GM12865 (cell line): ENCODE results near the gene NCKIPSD.
"Not testable (repeated sequence)": the region's sequence is repeated elsewhere in the genome, so short reads cannot be mapped to it uniquely, and the experiment has no call there.

Experiments
- DNase-seq: peaks from one replicate; pipeline ENCODE4 v3.0.0; 2010; ENCODE audit warnings: low read depth
- H3K4me3 ChIP-seq: 2 replicates; pipeline ENCODE4 v1.5.1; 2011; ENCODE audit warnings: mild to moderate bottlenecking, low read depth, low read length, control low read depth
- CTCF ChIP-seq: IDR thresholded peaks from 2 replicates; pipeline ENCODE4 v1.5.1; 2011; ENCODE audit warnings: low read length, control low read depth, low read depth, inconsistent platforms; ENCODE audit not compliant: insufficient read depth; ENCODE audit errors: missing control alignments

Gene NCKIPSD

GRCh38 chr3:48685603-48686511 is at the start of gene NCKIPSD:
Gene NCKIPSD, minus strand, starts transcription at chr3:48685915. Its CDS starts 108 bp downstream, at chr3:48685807.
- peak within 1 kb of the TSS; percentile 78 for H3K4me3 ChIP-seq
- DNase-seq: peak; percentile 91
- peak; percentile 86 for TF ChIP-seq CTCF

GRCh38 chr3:48735075-48735767 is 49.5 kb upstream of the NCKIPSD start:
- H3K4me3 ChIP-seq, DNase-seq: not testable (repeated sequence)

- not testable (repeated sequence) for DNase-seq, H3K4me3 ChIP-seq
These were observed 48.8 kb upstream of the NCKIPSD start for GRCh38 chr3:48734541-48734940.

- not testable (repeated sequence) for H3K4me3 ChIP-seq, DNase-seq
These were observed 48.2 kb upstream of the NCKIPSD start for GRCh38 chr3:48733752-48734518.

- TF ChIP-seq CTCF: no peak
- H3K4me3 ChIP-seq: no peak overlapping the region
- DNase-seq: no peak
These were observed 41.8 kb upstream of the NCKIPSD start for GRCh38 chr3:48727511-48727910.

GRCh38 chr3:48725185-48725855 is 39.6 kb upstream of the NCKIPSD start:
- not testable (repeated sequence) for H3K4me3 ChIP-seq, DNase-seq

- no peak overlapping the region for H3K4me3 ChIP-seq
- no peak for TF ChIP-seq CTCF
- DNase-seq: no peak
These were observed 38.0 kb upstream of the NCKIPSD start for GRCh38 chr3:48723725-48724124.

- not testable (repeated sequence) for DNase-seq, H3K4me3 ChIP-seq
These were observed 37.6 kb upstream of the NCKIPSD start for GRCh38 chr3:48723293-48723692.
